ENCODE results near the gene MLLT3.

DNA sequence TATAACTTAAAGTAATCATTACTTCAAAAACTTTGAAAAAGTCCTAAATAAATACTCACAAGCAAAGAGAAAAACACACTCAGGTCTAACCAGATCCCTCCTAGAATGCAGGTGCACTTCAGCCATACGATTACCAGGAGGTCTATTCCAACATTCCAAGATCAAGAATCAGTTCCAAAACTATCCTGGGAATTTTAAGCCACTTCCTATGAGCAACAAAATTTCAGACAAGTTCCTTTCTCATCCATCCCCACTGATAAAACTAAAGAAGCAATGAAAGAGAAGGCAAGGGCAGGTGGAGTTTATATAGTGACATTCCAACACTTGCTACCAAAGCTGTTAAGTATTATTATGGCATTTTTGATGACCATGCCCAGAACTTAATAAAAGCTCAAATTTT lies 29.6 kb downstream of the MLLT3 start:
- TF ChIP-seq POLR2AphosphoS5 (IDR thresholded peaks at IDR 0.05; ENCODE audit: low read depth, low read length), result no peak
- no peak for TF ChIP-seq POLR2A (IDR thresholded peaks at IDR 0.05; ENCODE audit: low read depth, low read length)
- no peak for TF ChIP-seq TAF1 (IDR thresholded peaks at IDR 0.05; ENCODE audit: borderline replicate concordance, low read depth, low read length)

All from GM12892 (cell line).